Tibial artery (tissue), 4 donors: Measurements from ENCODE around the gene FITM1.

Source experiments
- DNase-seq, 2 donors: peaks; one replicate each; pipeline ENCODE4 v3.0.0-alpha.2; 2019
- H3K27ac ChIP-seq, 2 donors: fragments of 200-600 bp; sonication (generic) in 1 of 2; 1 replicate in 1 of 2; 2 replicates in 1 of 2; pipeline ENCODE4 v1.5.1; 2018 to 2019; ENCODE audit warnings: mild to moderate bottlenecking in 1 of 2
- H3K27me3 ChIP-seq, 2 donors: fragments of 200-600 bp; sonication (generic) in 1 of 2; one replicate each; pipeline versions ENCODE4 v1.5.1 to v1.6.0; 2016 to 2019
- H3K36me3 ChIP-seq, 3 donors: fragments of 200-600 bp; sonication (generic) in 2 of 3; one replicate each; pipeline ENCODE4 v1.5.1; 2016 to 2019; ENCODE audit warnings: mild to moderate bottlenecking in 2 of 3
- H3K4me1 ChIP-seq, 4 donors: fragments of 200-600 bp; sonication (generic) in 2 of 4; 1 replicate in 3 of 4; 2 replicates in 1 of 4; pipeline ENCODE4 v1.5.1; 2016 to 2019
- H3K4me3 ChIP-seq, 2 donors: fragments of 200-600 bp; sonication (generic) in 1 of 2; 1 replicate in 1 of 2; 2 replicates in 1 of 2; pipeline ENCODE4 v1.5.1; 2018 to 2019; ENCODE audit warnings: mild to moderate bottlenecking in 2 of 2
- H3K9me3 ChIP-seq, 3 donors: fragments of 200-600 bp; sonication (generic) in 1 of 3; one replicate each; pipeline ENCODE4 v1.5.1; 2016 to 2019
- intact Hi-C: fragments of 100-400 bp; cut with DNase I; formaldehyde crosslinking; loops from one replicate; pipeline ENCODE4 v1.15.0; 2023; ENCODE audit warnings: low total_unique reads
- TF ChIP-seq, protein P1 (sequence below), 2 experiments: fragments of 200-600 bp in 1 of 2; fragments of 450-650 bp in 1 of 2; IDR thresholded peaks; one replicate each; pipeline ENCODE4 v1.5.1; 2017 to 2019; ENCODE audit warnings: antibody characterized with exemption in 2 of 2, mild to moderate bottlenecking in 1 of 2, moderate library complexity in 1 of 2

FITM1 gene

DNA sequence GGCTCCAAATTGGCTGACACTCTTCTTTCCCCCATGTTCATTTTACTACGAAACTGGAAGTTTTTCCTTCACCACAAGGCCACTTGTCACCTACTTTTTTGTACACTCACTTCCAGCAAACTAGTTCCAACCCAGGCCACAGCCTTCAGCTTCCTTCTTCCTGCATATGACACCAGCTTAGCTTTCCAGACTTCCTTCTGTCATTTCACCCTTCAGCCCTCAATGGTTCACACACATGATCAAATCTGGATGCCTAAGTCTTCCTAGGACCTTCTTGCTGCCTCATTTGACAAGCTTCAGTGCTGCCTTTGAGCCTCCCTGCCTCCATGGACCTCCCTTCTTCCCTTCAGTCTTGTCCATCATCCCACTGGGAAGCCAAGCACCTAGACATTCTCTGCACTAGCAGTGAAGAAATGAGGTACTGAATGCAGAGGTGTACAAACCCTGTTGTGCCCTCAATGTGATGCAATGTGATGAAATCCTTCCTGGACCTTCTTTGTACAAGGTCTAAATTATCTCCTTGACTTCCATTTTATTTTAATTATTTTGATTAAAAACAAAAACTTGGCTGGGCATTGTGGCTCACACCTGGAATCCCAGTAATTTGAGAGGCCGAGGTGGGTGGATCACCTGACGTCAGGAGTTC, 37.1 kb downstream of the FITM1 start:
- no peak overlapping the region for H3K27ac ChIP-seq
- no peak for DNase-seq
- TF ChIP-seq, protein P1, sequence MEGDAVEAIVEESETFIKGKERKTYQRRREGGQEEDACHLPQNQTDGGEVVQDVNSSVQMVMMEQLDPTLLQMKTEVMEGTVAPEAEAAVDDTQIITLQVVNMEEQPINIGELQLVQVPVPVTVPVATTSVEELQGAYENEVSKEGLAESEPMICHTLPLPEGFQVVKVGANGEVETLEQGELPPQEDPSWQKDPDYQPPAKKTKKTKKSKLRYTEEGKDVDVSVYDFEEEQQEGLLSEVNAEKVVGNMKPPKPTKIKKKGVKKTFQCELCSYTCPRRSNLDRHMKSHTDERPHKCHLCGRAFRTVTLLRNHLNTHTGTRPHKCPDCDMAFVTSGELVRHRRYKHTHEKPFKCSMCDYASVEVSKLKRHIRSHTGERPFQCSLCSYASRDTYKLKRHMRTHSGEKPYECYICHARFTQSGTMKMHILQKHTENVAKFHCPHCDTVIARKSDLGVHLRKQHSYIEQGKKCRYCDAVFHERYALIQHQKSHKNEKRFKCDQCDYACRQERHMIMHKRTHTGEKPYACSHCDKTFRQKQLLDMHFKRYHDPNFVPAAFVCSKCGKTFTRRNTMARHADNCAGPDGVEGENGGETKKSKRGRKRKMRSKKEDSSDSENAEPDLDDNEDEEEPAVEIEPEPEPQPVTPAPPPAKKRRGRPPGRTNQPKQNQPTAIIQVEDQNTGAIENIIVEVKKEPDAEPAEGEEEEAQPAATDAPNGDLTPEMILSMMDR (IDR thresholded peaks at IDR 0.05), result no peak
- H3K4me3 ChIP-seq, result no peak overlapping the region
- intact Hi-C loops, result no loop called here
- H3K27me3 ChIP-seq, result no peaks in the 10 kb centered on the region
- no peaks in the 10 kb centered on the region for H3K9me3 ChIP-seq
- H3K36me3 ChIP-seq, result peaks cover 47 to 80% (median 63%) of the 10 kb centered on the region in 3 donors
- peaks cover 0 to 26% (median 19%) of the 10 kb centered on the region in 4 donors for H3K4me1 ChIP-seq

DNA sequence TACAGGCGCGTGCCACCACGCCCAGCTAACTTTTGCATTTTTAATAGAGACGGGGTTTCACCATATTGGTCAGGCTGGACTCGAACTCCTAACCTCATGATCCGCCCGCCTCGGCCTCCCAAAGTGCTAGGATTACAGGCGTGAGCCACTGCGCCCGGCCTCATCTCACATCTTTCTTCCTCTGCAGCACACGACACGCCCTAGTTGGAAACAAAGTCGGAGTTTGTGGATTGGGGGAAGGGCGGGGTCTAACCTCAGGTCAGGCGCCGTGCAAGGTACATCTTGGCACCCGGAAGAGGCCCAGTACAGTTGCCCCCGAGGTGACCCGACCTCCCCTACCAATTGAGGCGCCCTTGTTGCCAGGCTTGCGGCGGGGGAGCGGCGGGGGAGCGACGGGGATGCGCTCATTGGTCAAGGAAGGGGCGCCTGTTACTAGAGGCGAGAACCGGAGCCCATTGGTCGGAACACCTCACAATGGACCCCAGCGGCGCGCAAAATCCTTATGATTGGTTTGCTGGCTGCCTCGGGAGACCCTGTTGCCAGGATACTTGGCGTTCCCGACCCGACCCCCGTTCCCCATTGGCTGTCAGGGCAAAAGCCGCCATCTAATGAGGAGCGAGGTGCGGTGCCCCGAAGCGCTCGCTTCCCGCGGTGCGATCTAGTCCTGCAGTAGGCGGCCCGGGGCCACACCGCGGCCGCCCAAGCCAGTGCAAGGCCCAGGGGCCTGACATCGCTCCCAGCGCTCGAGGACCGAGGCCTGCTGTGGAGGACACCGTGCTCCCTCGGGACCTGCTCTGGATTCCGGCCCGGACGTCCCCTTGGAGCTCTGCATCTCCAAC, 41.2 kb downstream of the FITM1 start, which contains the start of gene REC8:
TSS of gene REC8 (plus strand) at position 659 of the 839 bp plus-strand sequence. CDS start 473 bp downstream, outside the sequence.
- Histone ChIP-seq H3K27ac (peak within 1 kb of the TSS; percentile 0 to 27), H3K4me3 (peak within 1 kb of the TSS; percentile 36 to 46), H3K4me1 (peaks cover 0 to 13% (median 3%) of the 10 kb centered on the region in 4 donors), H3K27me3 (no peaks in the 10 kb centered on the region), H3K36me3 (peaks cover 8 to 55% (median 23%) of the 10 kb centered on the region in 3 donors), H3K9me3 (no peaks in the 10 kb centered on the region)
- intact Hi-C loops, result no loop called here
- DNase-seq, result peak; percentile 72 to 81
- TF ChIP-seq, protein P1 (IDR thresholded peaks at IDR 0.05), result no peak

DNA sequence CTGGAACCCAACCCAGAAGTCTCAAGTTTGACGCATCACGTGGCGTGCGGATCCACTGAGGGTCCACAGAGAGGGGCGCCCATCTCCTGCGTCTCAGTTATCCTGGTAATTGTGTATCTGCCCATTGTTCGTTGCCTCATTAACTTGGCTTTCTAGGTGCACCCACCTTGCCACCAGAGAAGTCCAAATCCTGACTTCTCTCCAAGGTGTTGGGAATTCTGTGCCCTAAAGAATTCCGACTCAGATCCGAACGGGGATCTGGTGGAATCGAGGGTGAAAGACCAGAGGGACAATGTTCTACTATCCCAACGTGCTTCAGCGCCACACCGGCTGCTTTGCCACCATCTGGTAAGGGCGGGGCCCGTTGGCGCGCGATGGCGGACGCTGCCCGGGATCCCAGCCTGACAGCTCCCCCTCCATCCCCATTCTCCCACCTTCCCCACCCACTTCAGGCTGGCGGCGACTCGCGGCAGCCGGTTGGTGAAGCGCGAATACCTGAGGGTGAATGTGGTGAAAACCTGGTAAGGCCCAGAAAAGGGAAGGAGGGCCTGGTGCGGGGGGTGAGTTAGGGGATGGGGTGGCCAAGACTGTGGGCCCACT, 41.9 kb downstream of the FITM1 start:
- intact Hi-C loops, result no loop called here
- peaks cover 6 to 55% (median 21%) of the 10 kb centered on the region in 3 donors for H3K36me3 ChIP-seq
- H3K27ac ChIP-seq, result peak overlapping the region; percentile 0 to 27
- peaks cover 0 to 13% (median 3%) of the 10 kb centered on the region in 4 donors for H3K4me1 ChIP-seq
- no peaks in the 10 kb centered on the region for H3K9me3 ChIP-seq
- DNase-seq, result no peak
- H3K27me3 ChIP-seq, result no peaks in the 10 kb centered on the region
- TF ChIP-seq, protein P1 (IDR thresholded peaks at IDR 0.05), result no peak
- peak overlapping the region; percentile 36 to 46 for H3K4me3 ChIP-seq

DNA sequence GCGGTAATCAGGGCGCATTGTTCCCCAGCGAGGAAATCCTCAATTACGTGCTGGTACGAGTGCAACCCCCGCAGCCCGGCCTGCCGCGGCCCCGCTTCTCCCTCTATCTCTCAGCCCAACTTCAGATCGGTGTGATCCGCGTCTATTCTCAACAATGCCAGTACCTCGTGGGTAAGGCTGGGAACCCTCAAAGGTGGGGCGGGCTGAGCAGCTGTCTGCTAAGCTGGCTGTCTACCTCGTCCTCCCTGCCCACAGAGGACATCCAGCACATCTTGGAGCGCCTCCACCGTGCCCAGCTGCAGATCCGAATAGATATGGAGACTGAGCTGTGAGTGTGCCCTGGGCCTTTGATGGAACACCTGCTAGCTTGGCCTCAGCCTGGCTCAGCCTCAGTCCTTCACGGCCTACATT, 42.4 kb downstream of the FITM1 start:
- Histone ChIP-seq H3K9me3 (no peaks in the 10 kb centered on the region), H3K27ac (no peak overlapping the region), H3K27me3 (no peaks in the 10 kb centered on the region), H3K36me3 (peaks cover 3 to 55% (median 16%) of the 10 kb centered on the region in 3 donors), H3K4me3 (no peak overlapping the region), H3K4me1 (peaks cover 0 to 13% (median 3%) of the 10 kb centered on the region in 4 donors)
- TF ChIP-seq, protein P1 (IDR thresholded peaks at IDR 0.05), result no peak
- DNase-seq, result no peak
- intact Hi-C loops, result no loop called here

DNA sequence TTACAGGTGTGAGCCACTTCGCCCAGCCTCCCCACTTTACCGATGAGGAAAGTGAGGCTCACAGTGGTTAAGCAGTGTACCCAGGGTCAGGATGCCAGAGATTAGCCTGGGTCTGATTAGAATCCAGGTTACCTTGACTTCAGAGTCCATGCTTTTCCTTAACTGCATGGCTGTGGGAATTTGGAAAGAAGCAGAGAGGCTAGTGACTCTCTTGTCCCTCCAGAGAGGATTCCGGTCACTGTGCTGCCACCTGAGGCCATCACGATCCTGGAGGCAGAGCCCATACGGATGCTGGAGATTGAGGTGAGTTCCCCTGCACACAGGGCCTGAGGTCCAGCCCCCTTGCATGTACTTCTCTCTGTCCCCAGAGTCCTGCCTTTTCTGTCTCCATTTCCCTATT, 46.1 kb downstream of the FITM1 start:
- Histone ChIP-seq H3K4me1 (peaks cover 0 to 7% (median 2%) of the 10 kb centered on the region in 4 donors), H3K27me3 (no peaks in the 10 kb centered on the region), H3K4me3 (no peak overlapping the region), H3K27ac (no peak overlapping the region), H3K36me3 (peaks cover 0 to 66% (median 35%) of the 10 kb centered on the region in 3 donors), H3K9me3 (no peaks in the 10 kb centered on the region)
- intact Hi-C loops, result no loop called here
- no peak for DNase-seq
- TF ChIP-seq, protein P1 (IDR thresholded peaks at IDR 0.05), result no peak
